ENCODE measurements around the gene MFSD11.

DNA sequence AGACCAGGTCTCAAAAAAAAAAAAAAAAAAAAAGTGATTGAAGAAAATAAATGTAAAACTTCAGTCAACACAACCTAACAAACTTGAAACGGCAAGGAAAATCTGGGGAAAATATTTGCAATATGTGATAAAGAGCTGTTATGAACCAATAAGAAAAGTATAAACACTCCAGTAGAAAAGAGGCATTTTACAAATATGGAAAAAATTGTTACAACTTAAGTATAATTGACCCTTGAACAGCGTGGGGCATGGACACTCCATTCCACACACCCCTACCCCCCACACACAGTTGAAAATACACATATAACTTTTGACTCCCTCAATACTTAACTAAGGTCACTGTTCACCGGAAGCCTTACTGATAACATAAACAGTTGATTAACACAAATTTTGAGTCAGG lies 20.7 kb downstream of the MFSD11 start:
- TF ChIP-seq, protein P1, sequence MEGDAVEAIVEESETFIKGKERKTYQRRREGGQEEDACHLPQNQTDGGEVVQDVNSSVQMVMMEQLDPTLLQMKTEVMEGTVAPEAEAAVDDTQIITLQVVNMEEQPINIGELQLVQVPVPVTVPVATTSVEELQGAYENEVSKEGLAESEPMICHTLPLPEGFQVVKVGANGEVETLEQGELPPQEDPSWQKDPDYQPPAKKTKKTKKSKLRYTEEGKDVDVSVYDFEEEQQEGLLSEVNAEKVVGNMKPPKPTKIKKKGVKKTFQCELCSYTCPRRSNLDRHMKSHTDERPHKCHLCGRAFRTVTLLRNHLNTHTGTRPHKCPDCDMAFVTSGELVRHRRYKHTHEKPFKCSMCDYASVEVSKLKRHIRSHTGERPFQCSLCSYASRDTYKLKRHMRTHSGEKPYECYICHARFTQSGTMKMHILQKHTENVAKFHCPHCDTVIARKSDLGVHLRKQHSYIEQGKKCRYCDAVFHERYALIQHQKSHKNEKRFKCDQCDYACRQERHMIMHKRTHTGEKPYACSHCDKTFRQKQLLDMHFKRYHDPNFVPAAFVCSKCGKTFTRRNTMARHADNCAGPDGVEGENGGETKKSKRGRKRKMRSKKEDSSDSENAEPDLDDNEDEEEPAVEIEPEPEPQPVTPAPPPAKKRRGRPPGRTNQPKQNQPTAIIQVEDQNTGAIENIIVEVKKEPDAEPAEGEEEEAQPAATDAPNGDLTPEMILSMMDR (IDR thresholded peaks at IDR 0.05; ENCODE audit: insufficient read depth, low read length): no peak
- TF ChIP-seq POLR2AphosphoS5 (IDR thresholded peaks at IDR 0.05; ENCODE audit: low read depth) (no peak), GABPA (IDR thresholded peaks at IDR 0.05; ENCODE audit: low read depth) (no peak)

Data from HL-60 (cell line).